ENCODE measurements around the gene ABCF1.

The ABCF1 gene

GRCh38 chr6:30560930-30561329 lies 10.3 kb upstream of the ABCF1 start:
- no peak for DNase-seq

GRCh38 chr6:30562470-30563425 lies 8.5 kb upstream of the ABCF1 start:
- no peak for DNase-seq

GRCh38 chr6:30564114-30564513 lies 7.1 kb upstream of the ABCF1 start:
- DNase-seq = no peak

- no peak for DNase-seq
These were observed 5.5 kb upstream of the ABCF1 start for GRCh38 chr6:30565772-30566171.

- DNase-seq = no peak
These were observed 3.0 kb upstream of the ABCF1 start for GRCh38 chr6:30568245-30568644.

GRCh38 chr6:30570263-30570662 lies 979 bp upstream of the ABCF1 start:
- DNase-seq = no peak

- no peak for DNase-seq
These were observed 535 bp upstream of the ABCF1 start for GRCh38 chr6:30570740-30571074.

- DNase-seq = no peak
These were observed 480 bp downstream of the ABCF1 start for GRCh38 chr6:30571762-30572082.

- no peak for DNase-seq
These were observed 906 bp downstream of the ABCF1 start for GRCh38 chr6:30572148-30572547.

- no peak for DNase-seq
These were observed 1.9 kb downstream of the ABCF1 start for GRCh38 chr6:30573113-30573512.

- no peak for DNase-seq
These were observed 6.8 kb downstream of the ABCF1 start for GRCh38 chr6:30578051-30578450.

GRCh38 chr6:30583921-30584320 lies 12.7 kb downstream of the ABCF1 start:
- DNase-seq = no peak

- DNase-seq = no peak
These were observed 18.6 kb downstream of the ABCF1 start for GRCh38 chr6:30589754-30590358.

- DNase-seq = no peak
These were observed 19.3 kb downstream of the ABCF1 start for GRCh38 chr6:30590509-30590908.

GRCh38 chr6:30591008-30591407 lies 19.8 kb downstream of the ABCF1 start:
- DNase-seq = peak; percentile 28

- no peak for DNase-seq
These were observed 21.0 kb downstream of the ABCF1 start for GRCh38 chr6:30592287-30592686.

- peak; percentile 89 for DNase-seq
These were observed 26.3 kb downstream of the ABCF1 start for GRCh38 chr6:30597315-30598144.

GRCh38 chr6:30598912-30599624 lies 27.8 kb downstream of the ABCF1 start:
- no peak for DNase-seq

GRCh38 chr6:30599625-30600324 lies 28.5 kb downstream of the ABCF1 start:
- DNase-seq = no peak

GRCh38 chr6:30600451-30600961 lies 29.3 kb downstream of the ABCF1 start:
- DNase-seq = no peak

GRCh38 chr6:30601436-30601814 lies 30.2 kb downstream of the ABCF1 start:
- DNase-seq = no peak
